GM18498 (cell line): ENCODE data around the gene GPLD1.
A peak's percentile ranks its signal among the peaks of the same experiment; 100 is the strongest.
"Not testable (repeated sequence)": the region's sequence is repeated elsewhere in the genome, so short reads cannot be mapped to it uniquely, and the experiment has no call there.

ENCODE experiments used
- ATAC-seq: cut with Tn5 transposase; IDR thresholded peaks from one replicate; pipeline ENCODE4 v1.9.1; 2021; ENCODE audit warnings: mild to moderate bottlenecking, moderate library complexity; ENCODE audit not compliant: unreplicated experiment

The GPLD1 gene

GRCh38 chr6:24384369-24385130 is 104.8 kb downstream of the GPLD1 start:
- not testable (repeated sequence) for ATAC-seq

DNA sequence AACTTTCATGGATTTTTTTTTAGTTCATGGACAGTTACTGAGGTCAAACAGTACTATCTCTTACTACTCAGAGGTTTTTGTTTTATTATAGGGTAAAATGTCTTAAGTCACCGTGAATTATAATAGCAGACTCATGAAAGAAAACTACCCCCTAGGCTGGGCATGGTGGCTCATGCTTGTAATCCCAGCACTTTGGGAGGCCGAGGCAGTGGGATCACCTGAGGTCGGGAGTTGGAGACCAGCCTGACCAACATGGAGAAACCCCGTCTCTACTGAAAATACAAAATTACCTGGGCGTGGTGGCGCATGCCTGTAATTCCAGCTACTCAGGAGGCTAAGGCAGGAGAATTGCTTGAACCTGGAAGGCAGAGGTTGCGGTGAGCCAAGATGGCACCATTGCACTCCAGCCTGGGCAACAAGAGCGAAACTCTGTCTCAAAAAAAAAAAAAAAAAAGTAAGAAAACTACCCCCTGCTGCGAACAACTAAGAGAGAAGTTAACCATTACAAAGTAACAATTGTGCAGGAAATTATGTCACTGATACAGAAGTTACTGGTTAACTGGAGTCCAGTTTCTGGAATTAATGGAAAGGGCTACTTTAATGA is 106.4 kb downstream of the GPLD1 start:
- not testable (repeated sequence) for ATAC-seq

- ATAC-seq = no peak
These were observed 107.2 kb downstream of the GPLD1 start for GRCh38 chr6:24382220-24382540.

- no peak for ATAC-seq
These were observed 107.7 kb downstream of the GPLD1 start for GRCh38 chr6:24381476-24382219.

DNA sequence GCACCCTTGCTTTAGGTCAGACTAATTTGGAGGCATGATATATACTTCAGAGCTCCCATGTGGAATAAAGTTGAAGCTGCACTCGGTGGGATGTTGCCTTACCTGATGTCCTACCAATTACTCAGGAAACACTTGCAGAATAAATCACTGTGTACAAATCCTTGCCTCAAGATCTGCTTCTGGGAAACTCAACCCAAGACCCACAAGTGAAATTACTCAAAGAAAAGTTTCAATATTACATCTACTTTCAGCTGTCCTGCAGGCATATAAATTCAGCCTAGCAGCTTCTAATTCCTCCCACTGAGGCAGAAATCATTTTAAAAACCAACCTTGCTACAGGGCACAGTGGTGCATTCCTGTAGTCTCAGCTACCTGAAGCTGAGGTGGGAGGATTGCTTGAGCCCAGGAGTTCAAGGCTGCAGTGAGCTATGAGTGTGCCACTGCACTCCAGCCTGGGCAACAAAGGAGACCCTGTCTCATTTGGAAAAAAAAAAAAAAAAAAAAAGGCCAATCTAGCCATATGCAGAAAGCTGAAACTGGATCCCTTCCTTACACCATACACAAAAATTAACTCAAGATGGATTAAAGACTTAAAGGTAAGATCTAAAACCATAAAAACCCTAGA is 110.8 kb downstream of the GPLD1 start:
- peak; percentile 52 for ATAC-seq
